HG03039 (cell line): ENCODE measurements around the gene GNG13.

ENCODE experiments used
- ATAC-seq: cut with Tn5 transposase; IDR thresholded peaks from one replicate; pipeline ENCODE4 v1.9.1; 2021; ENCODE audit warnings: mild to moderate bottlenecking, moderate library complexity; ENCODE audit not compliant: unreplicated experiment

Gene GNG13

GRCh38 chr16:815861-816260 lies 15.3 kb upstream of the GNG13 start:
- no peak for ATAC-seq

- no peak for ATAC-seq
Observed at GRCh38 chr16:814974-815373, 14.4 kb upstream of the GNG13 start.

- no peak for ATAC-seq
Observed at GRCh38 chr16:813916-814412, 13.4 kb upstream of the GNG13 start.

GRCh38 chr16:813204-813915 lies 12.8 kb upstream of the GNG13 start:
- ATAC-seq, result no peak

- ATAC-seq, result no peak
Observed at GRCh38 chr16:808085-808386, 7.5 kb upstream of the GNG13 start.

GRCh38 chr16:807347-808084 lies 7.0 kb upstream of the GNG13 start:
- ATAC-seq, result peak; percentile 69

- ATAC-seq, result no peak
Observed at GRCh38 chr16:805474-805873, 4.9 kb upstream of the GNG13 start.

GRCh38 chr16:804193-805048 lies 3.9 kb upstream of the GNG13 start:
- ATAC-seq, result no peak

- no peak for ATAC-seq
Observed at GRCh38 chr16:803754-804080, 3.2 kb upstream of the GNG13 start.

- ATAC-seq, result no peak
Observed at GRCh38 chr16:802914-803753, 2.6 kb upstream of the GNG13 start.

- no peak for ATAC-seq
Observed at GRCh38 chr16:802461-802860, 1.9 kb upstream of the GNG13 start.

- no peak for ATAC-seq
Observed at GRCh38 chr16:801584-802363, 1.2 kb upstream of the GNG13 start.

- ATAC-seq, result no peak
Observed at GRCh38 chr16:800834-801511, 439 bp upstream of the GNG13 start.

GRCh38 chr16:799111-799947 lies 1.2 kb downstream of the GNG13 start:
- no peak for ATAC-seq

- ATAC-seq, result no peak
Observed at GRCh38 chr16:798666-799065, 1.9 kb downstream of the GNG13 start.

- no peak for ATAC-seq
Observed at GRCh38 chr16:797686-798085, 2.8 kb downstream of the GNG13 start.

GRCh38 chr16:797120-797420 lies 3.5 kb downstream of the GNG13 start:
- ATAC-seq, result no peak

- no peak for ATAC-seq
Observed at GRCh38 chr16:796296-797119, 4.0 kb downstream of the GNG13 start.
